Activated T-cell treated with anti-CD3 and anti-CD28 coated beads for 48 hours (primary cell): ENCODE data around the gene MTHFR.

ENCODE experiments used
- DNase-seq: peaks from one replicate; pipeline ENCODE4 v3.0.0-alpha.2; 2020; ENCODE audit warnings: low read depth

Gene MTHFR

DNA sequence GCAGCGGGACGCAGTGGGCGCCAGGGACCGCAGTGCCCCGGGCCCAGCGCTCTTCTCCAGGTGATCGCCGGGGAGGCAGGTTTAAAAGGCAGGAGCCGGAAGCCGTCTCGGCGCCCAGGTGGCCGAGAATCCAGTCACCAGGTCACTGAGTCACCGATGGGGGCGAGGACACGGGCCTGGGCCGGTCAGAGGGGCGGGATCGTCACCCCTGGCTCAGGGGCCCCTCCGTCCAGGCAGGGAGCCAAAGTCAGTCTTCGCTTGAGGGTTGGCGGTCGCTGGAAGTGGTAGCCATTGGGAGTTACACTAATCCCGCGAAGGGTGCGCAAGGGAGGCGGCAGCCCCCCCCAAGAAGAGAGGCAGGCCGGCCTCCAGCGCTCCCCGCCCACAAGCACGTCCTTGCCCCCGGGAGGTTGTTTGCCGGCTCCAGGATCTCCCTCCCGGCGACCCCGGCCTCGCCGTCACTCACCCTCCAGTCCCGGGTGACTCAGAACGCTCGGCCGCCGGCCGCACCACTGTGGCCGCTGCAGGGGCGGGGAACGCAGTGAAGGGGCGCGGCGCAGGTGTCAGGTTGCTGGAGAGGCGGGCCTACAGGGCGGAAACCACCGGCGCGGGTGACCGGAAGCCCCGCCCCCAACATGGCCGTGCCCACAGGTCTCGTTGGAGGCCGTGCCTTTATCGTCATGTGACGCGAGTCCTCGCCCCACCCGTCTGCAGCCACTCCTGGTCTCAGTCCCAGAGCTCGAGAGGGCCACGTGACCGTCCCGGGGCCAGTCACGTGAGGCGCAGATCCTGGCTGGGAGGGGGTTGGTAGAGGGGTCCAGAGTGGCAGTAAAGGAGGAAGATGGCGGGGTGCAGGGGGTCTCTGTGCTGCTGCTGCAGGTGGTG is at the start of gene MTHFR, which contains the start of gene CLCN6:
MTHFR (minus strand) TSS at position 543 of the 885 bp plus-strand sequence. CDS start 2,848 bp downstream, outside the sequence.
CLCN6 (plus strand) TSS at position 770 of the 885 bp plus-strand sequence; CDS start at position 842, 72 bp downstream.
- DNase-seq = peak; percentile 99

- no peak for DNase-seq
These were observed 49.7 kb upstream of the MTHFR start for GRCh38 chr1:11855430-11855829.

GRCh38 chr1:11854519-11854918 is 48.8 kb upstream of the MTHFR start:
- DNase-seq = no peak

DNA sequence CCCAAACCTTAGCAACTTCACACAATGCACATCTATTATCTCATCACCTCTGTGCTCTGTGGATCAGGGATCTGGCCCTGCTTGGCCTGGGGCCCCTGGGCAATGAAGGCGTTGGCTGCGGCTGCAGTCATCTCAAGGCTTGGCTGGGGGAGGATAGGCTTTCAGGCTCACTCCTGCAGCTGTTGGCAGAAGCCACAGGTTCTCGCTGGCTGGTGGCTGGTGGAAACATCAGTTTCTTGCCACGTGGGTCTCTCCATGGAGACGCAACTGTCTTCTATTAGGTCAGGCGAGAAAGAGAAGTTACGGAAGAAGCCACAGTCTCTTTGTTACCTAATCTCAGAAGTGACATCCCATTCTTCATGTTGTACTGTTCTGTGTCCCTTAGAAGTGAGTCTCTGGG is 45.4 kb upstream of the MTHFR start:
- DNase-seq = no peak

GRCh38 chr1:11850156-11850555 is 44.4 kb upstream of the MTHFR start:
- DNase-seq = no peak

GRCh38 chr1:11848373-11848700 is 42.6 kb upstream of the MTHFR start:
- no peak for DNase-seq

DNA sequence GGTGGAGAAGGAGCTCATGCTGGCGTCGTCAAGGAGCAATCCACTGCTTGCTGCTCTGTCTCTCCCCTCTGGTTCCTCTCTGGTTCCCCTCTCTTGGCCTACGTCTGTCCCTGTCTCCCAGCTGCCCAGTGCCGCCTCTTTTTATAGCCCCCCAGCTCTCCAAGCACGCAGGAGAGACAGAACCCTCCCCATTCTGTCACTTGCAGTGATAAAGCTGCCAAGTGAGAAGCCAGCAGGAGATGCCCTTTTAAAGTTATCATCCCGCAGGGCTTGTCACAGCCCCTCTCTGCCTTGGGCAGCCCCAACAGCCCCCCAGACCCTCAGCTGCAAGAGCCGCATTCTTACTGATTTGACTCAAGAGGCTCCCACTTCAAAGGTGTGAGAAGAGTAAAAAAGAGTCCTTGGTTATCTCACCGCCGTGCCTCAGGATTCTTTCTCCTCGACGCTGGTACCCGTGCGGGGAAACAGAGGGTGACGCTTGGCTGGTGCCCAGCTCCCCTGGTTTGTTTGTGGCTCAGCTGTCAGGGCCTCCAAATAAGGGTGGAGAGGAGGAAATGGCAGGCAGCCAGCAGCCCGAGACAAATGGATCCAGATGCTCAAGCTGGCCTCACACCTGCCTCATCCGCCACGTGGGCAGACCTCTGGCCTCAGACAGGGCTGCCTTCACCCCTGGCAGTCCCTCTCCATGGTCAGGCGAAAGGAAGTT is 42.1 kb upstream of the MTHFR start, which contains the start of gene NPPA:
NPPA (minus strand) TSS at position 117 of the 706 bp plus-strand sequence; CDS start at position 18, 99 bp downstream.
- DNase-seq = no peak

DNA sequence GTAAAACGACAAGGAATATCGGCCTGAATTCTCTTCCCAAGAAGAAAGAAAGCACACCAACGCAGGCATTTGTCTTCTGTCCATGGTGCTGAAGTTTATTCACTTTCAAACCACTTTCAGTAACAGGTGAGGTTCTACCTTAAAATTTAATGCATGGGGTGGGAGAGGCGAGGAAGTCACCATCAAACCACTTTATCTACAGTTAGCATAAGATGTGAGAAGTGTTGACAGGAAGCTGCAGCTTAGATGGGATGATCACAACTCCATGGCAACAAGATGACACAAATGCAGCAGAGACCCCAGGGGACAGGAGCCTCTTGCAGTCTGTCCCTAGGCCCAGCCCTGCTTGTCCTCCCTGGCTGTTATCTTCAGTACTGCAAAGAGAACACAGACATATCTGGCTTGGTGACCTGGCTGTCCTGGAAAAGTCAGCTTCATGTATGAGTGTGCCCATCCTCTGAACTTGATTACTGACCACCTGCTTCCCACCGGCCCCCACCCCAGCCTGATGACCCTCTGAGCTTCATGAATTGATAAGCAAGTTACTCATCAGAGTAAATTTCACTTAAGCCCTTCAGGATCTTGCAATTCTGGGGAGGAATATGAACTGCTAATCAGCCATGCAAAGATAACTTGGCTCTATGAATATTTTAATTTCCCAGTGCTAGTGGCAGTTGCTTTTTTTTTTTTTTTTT is 40.0 kb upstream of the MTHFR start:
- no peak for DNase-seq

DNA sequence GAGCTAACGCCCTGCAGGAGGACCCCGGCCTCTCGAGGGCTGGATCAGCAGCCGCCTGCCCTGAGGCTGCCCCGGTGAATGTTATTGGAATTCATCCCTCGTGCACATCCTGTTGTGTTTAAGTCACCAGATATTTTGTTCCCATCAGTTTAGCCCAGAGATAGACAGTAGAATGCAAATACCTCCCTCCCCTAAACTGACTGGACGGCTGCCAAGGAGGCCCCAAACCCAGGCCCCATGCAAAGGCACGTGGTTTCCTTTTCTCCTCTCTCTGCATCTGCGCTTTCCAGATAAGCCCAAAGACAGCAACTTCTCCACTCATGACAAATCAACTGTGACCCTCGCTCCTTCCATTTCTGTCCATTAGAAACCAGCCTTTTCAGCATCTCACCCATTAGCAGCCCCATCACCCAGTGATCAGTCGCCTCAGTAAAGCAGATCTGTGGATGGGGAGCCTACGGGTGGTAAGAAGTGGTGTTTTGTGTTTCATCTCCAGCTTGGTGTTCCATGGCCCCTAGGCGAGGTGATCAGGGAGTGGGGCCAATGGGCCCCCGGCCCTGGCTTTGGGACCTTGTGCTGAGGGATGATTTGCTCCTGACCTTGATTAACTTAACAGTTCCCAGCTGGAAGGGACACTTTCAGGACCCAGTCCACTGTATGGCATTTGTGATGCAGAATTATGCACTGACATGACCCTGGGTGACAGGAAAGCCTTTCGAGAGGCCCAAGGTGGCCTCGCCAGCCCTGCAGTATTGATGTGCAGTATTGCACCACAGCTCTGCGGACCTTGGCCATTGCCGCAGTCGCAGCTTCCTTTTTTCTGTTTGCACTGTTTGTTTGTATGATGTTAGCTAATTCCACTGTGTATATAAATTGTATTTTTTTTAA is 36.6 kb upstream of the MTHFR start:
- DNase-seq = no peak

DNA sequence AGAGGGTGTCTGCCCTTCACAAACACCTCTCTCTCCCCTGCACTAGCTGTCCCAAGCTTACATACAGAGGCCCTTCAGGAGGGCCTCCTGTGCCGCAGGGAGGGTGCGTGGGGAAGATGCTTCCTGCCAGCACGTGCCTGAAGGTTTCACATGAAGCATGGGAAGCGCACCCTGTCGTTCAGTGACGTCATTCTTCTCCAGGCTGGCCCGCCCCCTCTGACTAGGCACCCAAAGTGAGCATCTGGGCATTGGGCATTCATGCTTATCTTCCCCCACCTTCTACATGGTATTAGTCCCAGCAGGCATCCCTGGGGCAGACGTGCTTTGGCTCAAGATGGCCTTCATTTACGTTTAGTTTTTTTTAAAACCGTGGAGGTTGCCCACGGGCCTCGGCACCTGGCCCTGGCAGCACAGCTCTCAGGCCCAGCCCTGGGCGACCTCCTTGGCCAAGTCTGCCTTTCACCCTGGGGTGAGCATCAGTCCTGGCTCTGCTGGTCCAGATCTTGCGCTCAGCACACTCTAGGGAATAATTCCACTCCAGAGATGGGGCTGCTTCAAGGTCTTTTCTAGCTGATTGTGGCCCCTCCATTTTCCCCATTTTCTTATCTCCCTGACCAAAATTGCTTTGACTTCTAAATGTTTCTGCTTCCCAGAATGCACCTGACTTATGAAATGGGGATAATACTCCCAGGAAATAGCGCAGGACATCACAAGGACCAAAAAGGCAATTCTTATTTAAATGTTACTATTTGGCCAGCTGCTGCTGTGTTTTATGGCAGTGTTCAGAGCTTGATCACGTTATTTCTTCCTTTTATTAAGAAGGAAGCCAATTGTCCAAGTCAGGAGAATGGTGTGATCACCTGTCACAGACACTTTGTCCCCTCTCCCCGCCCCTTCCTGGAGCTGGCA is 35.7 kb upstream of the MTHFR start:
- DNase-seq = no peak

- DNase-seq = no peak
These were observed 34.3 kb upstream of the MTHFR start for GRCh38 chr1:11839727-11840705.

- DNase-seq = peak; percentile 59
These were observed 32.8 kb upstream of the MTHFR start for GRCh38 chr1:11838349-11839272.

DNA sequence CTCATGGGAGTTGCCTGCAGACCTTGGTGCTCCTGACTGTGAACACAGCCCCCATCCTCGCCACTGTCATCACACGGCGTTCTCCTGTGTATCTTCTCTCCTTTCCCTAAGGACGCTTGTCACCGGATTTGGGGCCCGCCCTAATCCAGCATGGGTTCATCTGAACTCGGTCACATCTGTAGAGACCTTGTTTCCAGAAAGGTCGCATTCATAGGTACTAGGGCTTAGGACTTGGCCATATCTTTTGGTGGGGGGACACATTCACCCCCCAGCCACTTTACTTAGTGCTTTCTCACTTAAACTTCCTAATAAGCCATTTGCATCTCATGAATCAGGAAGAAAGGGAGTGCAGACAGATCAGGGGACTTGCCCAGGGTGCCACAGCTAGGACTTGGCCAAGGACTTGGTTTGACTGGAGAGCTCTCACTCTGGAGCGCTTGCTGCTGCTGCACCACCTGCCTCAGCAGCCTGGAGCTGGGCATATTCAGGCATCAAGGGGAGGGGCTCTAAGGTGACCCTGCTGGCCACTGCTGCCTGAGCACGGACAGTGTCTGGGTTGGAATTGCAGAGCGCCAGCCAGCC is 32.1 kb upstream of the MTHFR start:
- DNase-seq = no peak

DNA sequence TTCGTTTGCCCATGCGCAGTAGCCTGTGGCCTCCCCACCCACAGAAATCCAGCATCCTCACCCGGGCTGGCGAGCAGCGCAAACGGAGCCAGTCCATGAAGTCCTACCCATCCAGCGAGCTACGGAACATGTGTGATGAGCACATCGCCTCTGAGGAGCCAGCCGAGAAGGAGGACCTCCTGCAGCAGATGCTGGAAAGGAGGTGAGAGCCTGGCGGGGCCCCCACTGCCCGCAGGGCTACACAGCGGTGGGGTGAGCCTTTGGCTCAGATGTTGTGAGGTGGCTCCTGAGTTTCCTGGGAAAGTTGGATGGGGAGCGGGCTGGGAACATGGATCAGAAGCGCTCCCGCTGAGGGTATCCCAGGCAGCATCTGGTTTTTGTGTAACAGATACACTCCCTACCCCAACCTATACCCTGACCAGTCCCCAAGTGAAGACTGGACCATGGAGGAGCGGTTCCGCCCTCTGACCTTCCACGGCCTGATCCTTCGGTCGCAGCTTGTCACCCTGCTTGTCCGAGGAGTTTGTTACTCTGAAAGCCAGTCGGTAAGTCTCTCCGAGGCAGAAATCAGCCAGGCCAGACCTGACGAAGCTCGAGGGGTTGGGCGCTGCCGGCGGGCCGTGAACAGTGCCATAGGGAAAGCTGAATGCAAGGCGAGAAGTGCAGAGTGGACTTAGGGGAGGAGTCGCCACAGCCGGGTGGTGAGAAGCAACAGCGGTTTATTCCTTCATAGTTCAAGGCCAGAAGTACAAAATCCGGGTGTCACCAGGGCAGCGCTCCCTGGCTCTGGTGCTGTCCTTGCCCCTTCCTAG is 31.4 kb upstream of the MTHFR start:
- DNase-seq = no peak

DNA sequence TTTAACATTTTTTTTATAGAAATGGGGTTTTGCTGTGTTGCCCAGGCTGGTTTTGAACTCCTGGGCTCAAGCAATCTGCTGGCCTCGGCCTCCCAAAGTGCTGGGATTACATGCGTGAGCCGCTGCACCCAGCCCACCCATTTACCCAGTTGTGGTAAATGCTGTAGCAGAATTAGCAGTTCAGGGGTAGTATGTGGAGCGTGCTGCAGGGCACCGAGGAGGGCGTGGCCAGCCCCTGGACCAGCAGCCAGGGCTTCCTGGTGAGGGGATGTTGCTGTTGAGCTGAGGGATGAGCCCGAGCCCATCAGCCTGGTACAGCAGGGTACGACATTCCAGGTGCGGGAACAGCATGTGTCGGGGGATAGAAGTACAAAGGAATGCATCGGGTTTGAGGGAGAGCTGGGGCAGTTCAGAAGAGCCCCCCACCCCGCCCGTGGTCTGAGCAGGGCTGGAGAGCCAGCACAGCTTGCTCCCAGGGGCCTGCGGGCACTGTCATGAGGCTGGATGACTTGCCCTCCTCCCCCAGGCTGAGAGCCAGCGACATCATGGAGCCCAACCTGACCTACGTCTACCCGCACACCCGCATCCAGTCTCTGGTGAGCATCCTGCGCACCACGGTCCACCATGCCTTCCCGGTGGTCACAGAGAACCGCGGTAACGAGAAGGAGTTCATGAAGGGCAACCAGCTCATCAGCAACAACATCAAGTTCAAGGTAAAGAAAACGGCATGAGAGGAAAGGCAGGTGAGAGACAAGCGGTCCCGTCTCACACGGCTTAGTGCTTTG is 29.9 kb upstream of the MTHFR start:
- DNase-seq = no peak

DNA sequence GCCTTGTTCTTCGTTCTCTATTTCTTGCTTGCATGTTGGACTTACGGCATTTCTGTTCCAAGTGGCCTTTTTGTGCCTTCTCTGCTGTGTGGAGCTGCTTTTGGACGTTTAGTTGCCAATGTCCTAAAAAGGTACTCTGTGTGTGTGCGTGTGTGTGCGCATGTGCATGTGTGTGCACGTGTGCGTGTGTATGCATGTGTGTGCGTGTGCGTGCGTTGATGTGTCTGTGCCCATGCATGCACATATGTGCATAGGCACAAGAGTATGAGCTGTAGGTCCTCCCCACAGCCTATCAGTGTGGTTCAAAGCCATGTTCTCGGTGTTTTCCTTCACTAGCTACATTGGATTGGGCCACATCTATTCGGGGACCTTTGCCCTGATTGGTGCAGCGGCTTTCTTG is 28.1 kb upstream of the MTHFR start:
- no peak for DNase-seq
